Fibroblast of mammary gland (primary cell): ENCODE measurements around the gene SCARB2.

ENCODE experiments used
- DNase-seq: peaks from one replicate; pipeline ENCODE4 v3.0.0-alpha.2; 2010; ENCODE audit warnings: low read depth
- H3K4me3 ChIP-seq: 2 replicates; pipeline ENCODE4 v1.5.1; 2011; ENCODE audit warnings: low read depth, mild to moderate bottlenecking, low read length, moderate library complexity; ENCODE audit not compliant: control insufficient read depth
- CTCF ChIP-seq: conservative IDR thresholded peaks from 2 replicates; pipeline ENCODE4 v1.5.1; 2011; ENCODE audit warnings: low read depth, low read length, inconsistent platforms; ENCODE audit not compliant: control insufficient read depth, insufficient read depth

SCARB2 gene

GRCh38 chr4:76201276-76201675 lies 12.3 kb downstream of the SCARB2 start:
- DNase-seq, result no peak
- no peak overlapping the region for H3K4me3 ChIP-seq
- no peak for TF ChIP-seq CTCF

- no peak for TF ChIP-seq CTCF
- no peak for DNase-seq
- no peak overlapping the region for H3K4me3 ChIP-seq
These were observed 12.8 kb downstream of the SCARB2 start for GRCh38 chr4:76200771-76201231.

GRCh38 chr4:76199664-76200211 lies 13.9 kb downstream of the SCARB2 start:
- TF ChIP-seq CTCF, result no peak
- H3K4me3 ChIP-seq, result no peak overlapping the region
- DNase-seq, result no peak

- no peak for TF ChIP-seq CTCF
- no peak overlapping the region for H3K4me3 ChIP-seq
- DNase-seq, result peak; percentile 91
These were observed 15.0 kb downstream of the SCARB2 start for GRCh38 chr4:76198411-76199237.

GRCh38 chr4:76197971-76198410 lies 15.6 kb downstream of the SCARB2 start:
- TF ChIP-seq CTCF, result no peak
- no peak overlapping the region for H3K4me3 ChIP-seq
- peak; percentile 68 for DNase-seq

GRCh38 chr4:76197031-76197743 lies 16.4 kb downstream of the SCARB2 start:
- H3K4me3 ChIP-seq, result no peak overlapping the region
- peak; percentile 73 for DNase-seq
- TF ChIP-seq CTCF, result no peak
